HCT116 (cell line): ENCODE data around the gene KNOP1. TPM values are rescaled to one million over a fixed set of nuclear protein-coding genes. Genes with fewer than 3 reads are reported as not detected.
"Not testable (repeated sequence)": the region's sequence is repeated elsewhere in the genome, so short reads cannot be mapped to it uniquely, and the experiment has no call there.

Experiments
- ATAC-seq: fragments of 200-7000 bp; cut with Tn5 transposase; 2 replicates; pipeline ENCODE4 v1.9.1; 2020; ENCODE audit warnings: mild to moderate bottlenecking, moderate library complexity
- BruUV-seq: library from RNA; stranded (reverse); fragments of 400-500 nt; replicated peaks from 2 replicates; lab custom pipeline; 2021; lab: Mats Ljungman, UMichigan
- CTCF ChIA-PET: fragments of 300-600 bp; sonication (Branson Sonifier 250); formaldehyde crosslinking; loops from one replicate; lab custom pipeline; 2021; ENCODE audit warnings: antibody characterized with exemption; lab: Charles Lee
- POLR2A ChIA-PET: fragments of 300-600, 350-600 bp; sonication (Branson Sonifier 250); formaldehyde crosslinking; loops from one replicate; lab custom pipeline; 2021; ENCODE audit warnings: antibody characterized with exemption; lab: Charles Lee
- RAD21 ChIA-PET, 2 experiments: fragments of 300-600 bp; sonication (Branson Sonifier 250); formaldehyde crosslinking; loops; one replicate each; lab custom pipeline; 2023; ENCODE audit warnings: low total read pairs in 2 of 2; ENCODE audit not compliant: uncharacterized antibody in 2 of 2, unreplicated experiment in 2 of 2, low non-redundant PET in 1 of 2; lab: Charles Lee
- DNase-seq: peaks from one replicate; pipeline ENCODE4 v3.0.0-alpha.2; 2010; ENCODE audit warnings: low read depth, low spot score
- H2AFZ ChIP-seq: fragments of 200-600 bp; shearing (Covaris generic), sonication (generic); 2 replicates; pipeline ENCODE4 v1.6.1; 2017; ENCODE audit warnings: low read depth, mixed run types, mixed read lengths, antibody characterized with exemption, low read length; ENCODE audit not compliant: poor library complexity, severe bottlenecking
- H3K27ac ChIP-seq: 2 replicates; pipeline ENCODE4 v1.5.1; 2012; ENCODE audit warnings: low read depth, low read length
- H3K27me3 ChIP-seq: fragments of 200-600 bp; sonication (generic); 2 replicates; pipeline ENCODE4 v1.6.1; 2016; ENCODE audit warnings: mixed run types, low read length, mixed read lengths; ENCODE audit not compliant: insufficient read depth
- H3K36me3 ChIP-seq, 2 experiments: fragments of 200-500 bp in 1 of 2; fragments of 200-600 bp in 1 of 2; sonication (Bioruptor generic) in 1 of 2; sonication (generic) in 1 of 2; 2 replicates each; pipeline versions ENCODE4 v1.5.1 to v1.6.1; 2014 to 2016; ENCODE audit warnings: low read length in 2 of 2, inconsistent platforms in 1 of 2, mixed read lengths in 1 of 2, mixed run types in 1 of 2; ENCODE audit not compliant: insufficient read depth in 2 of 2, control insufficient read depth in 1 of 2
- H3K4me1 ChIP-seq, 2 experiments: fragments of 200-600 bp in 1 of 2; sonication (generic) in 1 of 2; 2 replicates each; pipeline versions ENCODE4 v1.5.1 to v1.6.1; 2012 to 2017; ENCODE audit warnings: low read length in 2 of 2, inconsistent platforms in 1 of 2, mild to moderate bottlenecking in 1 of 2, mixed read lengths in 1 of 2, mixed run types in 1 of 2, moderate library complexity in 1 of 2; ENCODE audit not compliant: insufficient read depth in 2 of 2, control insufficient read depth in 1 of 2
- H3K4me2 ChIP-seq: fragments of 200-600 bp; sonication (generic); 2 replicates; pipeline ENCODE4 v1.6.1; 2017; ENCODE audit warnings: mixed run types, low read length, mixed read lengths
- H3K4me3 ChIP-seq, 2 experiments: fragments of 200-600 bp in 1 of 2; sonication (generic) in 1 of 2; replicated peaks in 1 of 2; 2 replicates each; pipeline ENCODE4 v1.5.1; 2011 to 2016; ENCODE audit warnings: low read length in 2 of 2, control low read depth in 1 of 2, low read depth in 1 of 2, mild to moderate bottlenecking in 1 of 2, mixed read lengths in 1 of 2, mixed run types in 1 of 2
- H3K79me2 ChIP-seq: fragments of 200-600 bp; sonication (generic); 2 replicates; pipeline ENCODE4 v1.6.1; 2017; ENCODE audit warnings: mild to moderate bottlenecking, mixed run types, low read length, moderate library complexity, mixed read lengths; ENCODE audit not compliant: insufficient read depth
- H3K9ac ChIP-seq: fragments of 200-600 bp; sonication (generic); 2 replicates; pipeline ENCODE4 v1.6.1; 2016; ENCODE audit warnings: low read length, mixed read lengths
- H3K9me2 ChIP-seq: fragments of 200-600 bp; sonication (generic), shearing (Covaris generic); 2 replicates; pipeline ENCODE4 v1.6.1; 2017; ENCODE audit warnings: mixed run types, mild to moderate bottlenecking, moderate library complexity; ENCODE audit not compliant: insufficient read depth
- H3K9me3 ChIP-seq, 2 experiments: fragments of 200-500 bp in 1 of 2; fragments of 200-600 bp in 1 of 2; sonication (Bioruptor generic) in 1 of 2; sonication (generic) in 1 of 2; 2 replicates each; pipeline ENCODE4 v1.6.1; 2014 to 2017; ENCODE audit warnings: low read length in 2 of 2, mixed read lengths in 2 of 2, inconsistent platforms in 1 of 2, low read depth in 1 of 2, mild to moderate bottlenecking in 1 of 2, mixed run types in 1 of 2, moderate library complexity in 1 of 2; ENCODE audit not compliant: control insufficient read depth in 1 of 2, insufficient read depth in 1 of 2
- H4K20me1 ChIP-seq: fragments of 200-600 bp; sonication (generic), shearing (Covaris generic); 2 replicates; pipeline ENCODE4 v1.6.1; 2017; ENCODE audit warnings: mixed run types, mild to moderate bottlenecking, moderate library complexity; ENCODE audit not compliant: insufficient read depth
- CEBPB ChIP-seq: IDR thresholded peaks from 2 replicates; pipeline ENCODE4 v1.6.1; 2012; ENCODE audit warnings: low read depth
- EZH2 ChIP-seq: fragments of 200-600 bp; sonication (generic); IDR thresholded peaks from 2 replicates; pipeline ENCODE4 v1.6.1; 2017; ENCODE audit warnings: antibody characterized with exemption, mixed run types
- EZH2phosphoT487 ChIP-seq: fragments of 200-600 bp; IDR thresholded peaks from 2 replicates; pipeline ENCODE4 v1.6.1; 2018; ENCODE audit warnings: antibody characterized with exemption, borderline replicate concordance
- FOSL1 ChIP-seq: IDR thresholded peaks from 2 replicates; pipeline ENCODE4 v1.6.1; 2012; ENCODE audit warnings: low read depth
- POLR2A ChIP-seq: IDR thresholded peaks from 2 replicates; pipeline ENCODE4 v1.7.0; 2011; ENCODE audit warnings: borderline replicate concordance; ENCODE audit not compliant: insufficient read depth, insufficient read length; ENCODE audit errors: extremely low read depth
- POLR2AphosphoS5 ChIP-seq: IDR thresholded peaks from 2 replicates; pipeline ENCODE4 v1.6.1; 2011; ENCODE audit warnings: mild to moderate bottlenecking, low read depth, low read length, moderate library complexity
- RAD21 ChIP-seq: IDR thresholded peaks from 2 replicates; pipeline ENCODE4 v1.6.1; 2012; ENCODE audit warnings: low read depth, mild to moderate bottlenecking
- SIN3A ChIP-seq: IDR thresholded peaks from 2 replicates; pipeline ENCODE4 v1.6.1; 2012; ENCODE audit warnings: low read depth
- SRF ChIP-seq: IDR thresholded peaks from 2 replicates; pipeline ENCODE4 v1.6.1; 2012; ENCODE audit warnings: low read depth
- ZFX ChIP-seq: fragments of 450-650 bp; IDR thresholded peaks from 2 replicates; pipeline ENCODE4 v1.6.1; 2017
- ZNF274 ChIP-seq: fragments of 200-500 bp; sonication (Bioruptor generic); IDR thresholded peaks from 2 replicates; pipeline ENCODE4 v1.6.1; 2014; ENCODE audit warnings: mild to moderate bottlenecking, low read depth, low read length, inconsistent platforms
- intact Hi-C: fragments of 100-400 bp; cut with micrococcal nuclease; formaldehyde crosslinking; loops from 2 replicates; pipeline ENCODE4 v1.10.0; 2022
- total RNA-seq: library from RNA; stranded (reverse); gene quantifications from one replicate; pipeline ENCODE4 v1.2.1, GENCODE V29; 2021; ENCODE audit not compliant: unreplicated experiment
- TF ChIP-seq, protein P1 (sequence below), 3 experiments: fragments of 200-600 bp in 1 of 3; sonication (generic) in 1 of 3; IDR thresholded peaks in 2 of 3; conservative IDR thresholded peaks in 1 of 3; 2 replicates each; pipeline ENCODE4 v1.5.1; 2012 to 2017; ENCODE audit warnings: low read depth in 2 of 3, low read length in 2 of 3, antibody characterized with exemption in 1 of 3, borderline replicate concordance in 1 of 3, control low read depth in 1 of 3, mild to moderate bottlenecking in 1 of 3, mixed read lengths in 1 of 3, mixed run types in 1 of 3, moderate library complexity in 1 of 3; ENCODE audit not compliant: insufficient read depth in 1 of 3

Gene KNOP1
- total RNA-seq, 1 experiment from 2014 or later = 34.6 TPM

DNA sequence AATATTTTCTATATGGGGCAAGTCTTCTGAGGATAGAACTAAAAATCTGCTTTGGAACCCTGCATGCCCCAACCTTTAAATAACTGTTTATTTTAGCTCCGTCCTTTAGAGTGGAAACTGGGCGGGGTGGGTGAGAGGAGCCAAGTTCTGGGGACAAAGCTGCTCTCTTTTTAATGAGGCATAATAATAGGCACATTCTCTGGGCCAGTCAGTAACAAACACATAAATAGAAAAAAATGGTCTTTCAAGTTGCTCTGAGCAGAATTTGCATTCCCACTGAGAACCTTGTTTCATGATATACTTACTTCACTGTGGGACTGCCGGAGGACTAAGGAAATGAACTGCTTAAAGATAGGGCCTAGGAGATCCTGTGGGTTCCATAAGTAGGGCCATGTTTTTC, 51.5 kb downstream of the KNOP1 start:
- RAD21 ChIA-PET = no interaction called here
- Histone ChIP-seq H3K79me2 (no peaks in the 10 kb centered on the region), H3K4me1 (no peaks in the 10 kb centered on the region), H3K9me2 (no peaks in the 10 kb centered on the region), H4K20me1 (no peaks in the 10 kb centered on the region), H3K4me3 (no peak overlapping the region), H2AFZ (no peak overlapping the region), H3K27ac (no peak overlapping the region), H3K36me3 (no peaks in the 10 kb centered on the region), H3K4me2 (no peak overlapping the region), H3K27me3 (no peaks in the 10 kb centered on the region), H3K9ac (no peak overlapping the region), H3K9me3 (no peaks in the 10 kb centered on the region)
- POLR2A ChIA-PET = no interaction called here
- BruUV-seq = no TSS peak
- intact Hi-C loops = loop anchor here (10.0 kb wide), 1 partner anchor 62 kb away; no protein-coding TSS in a partner anchor
- no peak for TF ChIP-seq ZFX
- no peak for TF ChIP-seq FOSL1
- TF ChIP-seq CEBPB = no peak
- CTCF ChIA-PET = no interaction called here
- ATAC-seq (no peak), DNase-seq (no peak)

DNA sequence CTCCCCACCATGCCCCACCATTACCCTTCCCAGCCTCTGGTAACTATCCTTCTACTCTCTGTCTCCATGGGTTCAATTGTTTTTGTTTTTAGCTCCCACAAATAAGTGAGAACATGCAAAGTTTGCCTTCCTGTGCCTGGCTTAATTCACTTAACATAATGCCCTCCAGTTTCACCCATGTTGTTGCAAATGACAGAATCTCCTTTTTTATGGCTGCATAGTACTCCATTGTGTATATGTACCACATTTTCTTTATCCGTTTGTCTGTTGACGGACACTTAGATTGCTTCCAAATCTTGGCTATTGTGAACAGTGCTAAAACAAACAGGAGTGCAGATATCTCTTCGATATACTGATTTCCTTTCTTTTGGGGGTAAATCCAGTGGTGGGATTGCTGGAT, 52.7 kb downstream of the KNOP1 start:
- H3K9me2 ChIP-seq, H3K9ac ChIP-seq, DNase-seq, H3K4me2 ChIP-seq, H3K27me3 ChIP-seq, H3K9me3 ChIP-seq, RAD21 ChIA-PET, POLR2A ChIA-PET, H3K36me3 ChIP-seq, BruUV-seq, H3K4me3 ChIP-seq, H4K20me1 ChIP-seq, H3K79me2 ChIP-seq, CTCF ChIA-PET, H3K27ac ChIP-seq, ATAC-seq, H3K4me1 ChIP-seq, H2AFZ ChIP-seq: not testable (repeated sequence)
- intact Hi-C loops = loop anchor here (10.0 kb wide), 1 partner anchor 61 kb away; no protein-coding TSS in a partner anchor

GRCh38 chr16:19664166-19664565, 53.9 kb downstream of the KNOP1 start:
- Histone ChIP-seq H4K20me1 (no peaks in the 10 kb centered on the region), H3K27ac (no peak overlapping the region), H3K4me2 (no peak overlapping the region), H3K79me2 (no peaks in the 10 kb centered on the region), H3K9me3 (no peaks in the 10 kb centered on the region), H3K4me1 (no peaks in the 10 kb centered on the region), H3K4me3 (no peak overlapping the region), H3K36me3 (no peaks in the 10 kb centered on the region), H3K9me2 (no peaks in the 10 kb centered on the region), H3K9ac (no peak overlapping the region), H2AFZ (no peak overlapping the region), H3K27me3 (no peaks in the 10 kb centered on the region)
- intact Hi-C loops = loop anchor here (10.0 kb wide), 1 partner anchor 59 kb away; no protein-coding TSS in a partner anchor
- ChIA-PET POLR2A (interaction anchor here (0.7 kb wide), 1 partner anchor 196 kb away, joined by 3 read pairs; no protein-coding TSS in a partner anchor), CTCF (no interaction called here), RAD21 (no interaction called here)
- ATAC-seq (no peak), DNase-seq (no peak)
- no TSS peak for BruUV-seq
- no peak for TF ChIP-seq RAD21
- no peak for TF ChIP-seq ZNF274
- TF ChIP-seq, protein P1, sequence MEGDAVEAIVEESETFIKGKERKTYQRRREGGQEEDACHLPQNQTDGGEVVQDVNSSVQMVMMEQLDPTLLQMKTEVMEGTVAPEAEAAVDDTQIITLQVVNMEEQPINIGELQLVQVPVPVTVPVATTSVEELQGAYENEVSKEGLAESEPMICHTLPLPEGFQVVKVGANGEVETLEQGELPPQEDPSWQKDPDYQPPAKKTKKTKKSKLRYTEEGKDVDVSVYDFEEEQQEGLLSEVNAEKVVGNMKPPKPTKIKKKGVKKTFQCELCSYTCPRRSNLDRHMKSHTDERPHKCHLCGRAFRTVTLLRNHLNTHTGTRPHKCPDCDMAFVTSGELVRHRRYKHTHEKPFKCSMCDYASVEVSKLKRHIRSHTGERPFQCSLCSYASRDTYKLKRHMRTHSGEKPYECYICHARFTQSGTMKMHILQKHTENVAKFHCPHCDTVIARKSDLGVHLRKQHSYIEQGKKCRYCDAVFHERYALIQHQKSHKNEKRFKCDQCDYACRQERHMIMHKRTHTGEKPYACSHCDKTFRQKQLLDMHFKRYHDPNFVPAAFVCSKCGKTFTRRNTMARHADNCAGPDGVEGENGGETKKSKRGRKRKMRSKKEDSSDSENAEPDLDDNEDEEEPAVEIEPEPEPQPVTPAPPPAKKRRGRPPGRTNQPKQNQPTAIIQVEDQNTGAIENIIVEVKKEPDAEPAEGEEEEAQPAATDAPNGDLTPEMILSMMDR (IDR thresholded peaks at IDR 0.05 in 2 of 3, conservative IDR thresholded peaks at IDR 0.05 in 1 of 3; ENCODE audit: borderline replicate concordance in 1 of 3, insufficient read depth in 1 of 3, low read depth in 2 of 3, low read length in 2 of 3) = no peak
- TF ChIP-seq SIN3A = no peak
- no peak for TF ChIP-seq EZH2
- no peak for TF ChIP-seq POLR2AphosphoS5
- no peak for TF ChIP-seq SRF
- TF ChIP-seq EZH2phosphoT487 = no peak
- no peak for TF ChIP-seq POLR2A
- no peak for TF ChIP-seq CEBPB
